ENCODE results near the gene TMEM156. TPM values are rescaled to one million over a fixed set of nuclear protein-coding genes. Genes with fewer than 3 reads are reported as not detected.
"Not testable (repeated sequence)": the region's sequence is repeated elsewhere in the genome, so short reads cannot be mapped to it uniquely, and the experiment has no call there.

TMEM156 gene
- total RNA-seq, 4 donors from 2014 or later = not detected

DNA sequence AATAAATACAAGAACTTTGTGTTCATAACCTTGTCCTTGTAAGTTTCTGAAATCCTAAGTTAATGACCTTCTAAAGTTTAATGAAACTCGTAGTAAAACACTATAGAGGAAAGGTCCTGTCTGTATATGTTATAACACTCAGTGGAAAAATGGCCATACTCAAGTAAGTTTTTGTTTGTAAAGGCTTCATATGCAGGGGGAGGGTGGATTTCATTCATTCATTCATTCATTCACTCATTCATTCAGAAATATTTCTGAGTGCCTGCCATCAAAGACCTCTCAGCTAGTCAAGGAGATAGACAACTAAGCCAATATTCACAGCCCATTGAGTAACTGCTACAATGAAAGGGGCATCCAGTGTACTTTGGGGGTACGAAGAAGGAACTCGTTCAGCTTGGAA lies 6.9 kb upstream of the TMEM156 start:
- no peak for TF ChIP-seq POLR2AphosphoS5 (IDR thresholded peaks at IDR 0.05)
- TF ChIP-seq EP300 (IDR thresholded peaks at IDR 0.05) = no peak
- no peak for TF ChIP-seq POLR2A (IDR thresholded peaks at IDR 0.05)
- TF ChIP-seq, protein P1, sequence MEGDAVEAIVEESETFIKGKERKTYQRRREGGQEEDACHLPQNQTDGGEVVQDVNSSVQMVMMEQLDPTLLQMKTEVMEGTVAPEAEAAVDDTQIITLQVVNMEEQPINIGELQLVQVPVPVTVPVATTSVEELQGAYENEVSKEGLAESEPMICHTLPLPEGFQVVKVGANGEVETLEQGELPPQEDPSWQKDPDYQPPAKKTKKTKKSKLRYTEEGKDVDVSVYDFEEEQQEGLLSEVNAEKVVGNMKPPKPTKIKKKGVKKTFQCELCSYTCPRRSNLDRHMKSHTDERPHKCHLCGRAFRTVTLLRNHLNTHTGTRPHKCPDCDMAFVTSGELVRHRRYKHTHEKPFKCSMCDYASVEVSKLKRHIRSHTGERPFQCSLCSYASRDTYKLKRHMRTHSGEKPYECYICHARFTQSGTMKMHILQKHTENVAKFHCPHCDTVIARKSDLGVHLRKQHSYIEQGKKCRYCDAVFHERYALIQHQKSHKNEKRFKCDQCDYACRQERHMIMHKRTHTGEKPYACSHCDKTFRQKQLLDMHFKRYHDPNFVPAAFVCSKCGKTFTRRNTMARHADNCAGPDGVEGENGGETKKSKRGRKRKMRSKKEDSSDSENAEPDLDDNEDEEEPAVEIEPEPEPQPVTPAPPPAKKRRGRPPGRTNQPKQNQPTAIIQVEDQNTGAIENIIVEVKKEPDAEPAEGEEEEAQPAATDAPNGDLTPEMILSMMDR (IDR thresholded peaks at IDR 0.05) = no peak
- 92 to 100% methylated on average over 3 of the region's 3 CpGs for WGBS, 2 donors (ENCODE audit: low coverage in 1 of 2)

DNA sequence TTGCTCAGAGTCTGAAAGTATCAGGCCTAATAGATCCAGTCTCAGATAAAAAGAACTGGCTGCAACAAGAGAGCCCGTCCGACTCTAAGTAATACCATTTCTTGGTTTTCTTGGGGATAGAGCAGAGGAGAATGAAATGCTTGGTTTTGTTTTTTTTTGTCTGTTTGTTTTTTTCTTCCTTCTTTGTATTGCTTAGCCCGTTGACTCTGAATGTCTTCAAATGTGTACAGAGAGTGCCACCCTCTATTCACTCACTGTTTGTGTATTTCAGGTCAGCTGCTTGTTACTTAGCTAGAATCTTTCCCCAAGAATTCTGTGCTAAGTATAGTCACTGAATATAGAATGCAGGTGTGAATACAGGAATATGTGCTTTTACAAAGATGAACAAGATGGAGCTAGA lies 5.7 kb upstream of the TMEM156 start:
- Histone ChIP-seq H3K4me3 (no peak overlapping the region), H3K27ac (no peak overlapping the region), H3K36me3 (no peaks in the 10 kb centered on the region), H3K4me1 (peaks cover 0 to 9% (median 2%) of the 10 kb centered on the region in 3 donors), H3K27me3 (no peaks in the 10 kb centered on the region), H3K9me3 (no peaks in the 10 kb centered on the region)
- TF ChIP-seq POLR2AphosphoS5 (IDR thresholded peaks at IDR 0.05) (no peak), EP300 (IDR thresholded peaks at IDR 0.05) (no peak)
- TF ChIP-seq, protein P1 (IDR thresholded peaks at IDR 0.05) = no peak
- WGBS, 2 donors (ENCODE audit: low coverage in 1 of 2) = 68 to 82% methylated on average over 3 of the region's 3 CpGs
- no peak for ATAC-seq

More for the DNA sequence above, 6.9 kb upstream of the TMEM156 start:
- Histone ChIP-seq H3K27ac (no peak overlapping the region), H3K27me3 (no peaks in the 10 kb centered on the region), H3K9me3 (no peaks in the 10 kb centered on the region), H3K4me3 (no peak overlapping the region), H3K36me3 (no peaks in the 10 kb centered on the region), H3K4me1 (peaks cover 0 to 20% (median 3%) of the 10 kb centered on the region in 3 donors)
- ATAC-seq = no peak

GRCh38 chr4:39037491-39037825 lies 5.2 kb upstream of the TMEM156 start:
- no peak for ATAC-seq
- TF ChIP-seq, protein P1 (IDR thresholded peaks at IDR 0.05) = no peak
- no peak for TF ChIP-seq EP300 (IDR thresholded peaks at IDR 0.05)
- no peak for TF ChIP-seq POLR2A (IDR thresholded peaks at IDR 0.05)
- TF ChIP-seq POLR2AphosphoS5 (IDR thresholded peaks at IDR 0.05) = no peak
- WGBS, 2 donors (ENCODE audit: low coverage in 1 of 2) = 79% methylated on average over 2 of the region's 4 CpGs; no CpG with 5 or more reads in 1 of the 2 donors
- Histone ChIP-seq H3K4me3 (no peak overlapping the region), H3K4me1 (peaks cover 0 to 4% (median 0%) of the 10 kb centered on the region in 3 donors), H3K27me3 (no peaks in the 10 kb centered on the region), H3K9me3 (no peaks in the 10 kb centered on the region), H3K36me3 (no peaks in the 10 kb centered on the region), H3K27ac (no peak overlapping the region)

DNA sequence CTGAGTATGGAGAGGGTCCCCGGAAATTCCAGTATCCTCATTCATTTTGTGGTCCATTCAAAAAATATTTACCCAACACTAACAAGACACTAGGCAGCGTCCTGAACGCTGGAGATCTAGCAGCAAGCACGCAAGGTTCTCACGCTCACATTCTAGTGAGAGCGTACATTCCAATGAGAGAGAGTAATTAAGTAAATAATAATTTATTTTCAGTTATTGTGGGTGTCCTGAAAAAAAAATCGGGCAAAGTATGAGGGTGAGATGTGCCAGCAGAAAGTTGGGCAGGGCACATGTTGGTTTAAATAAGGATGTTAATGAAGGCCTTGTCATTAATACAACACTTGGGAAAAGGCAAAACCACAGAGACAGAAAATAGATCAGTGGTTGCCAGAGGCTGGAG lies 4.0 kb upstream of the TMEM156 start:
- 90 to 91% methylated on average over 7 of the region's 7 CpGs for WGBS, 2 donors (ENCODE audit: low coverage in 1 of 2)
- no peak overlapping the region for H3K4me3 ChIP-seq
- no peak for ATAC-seq
- no peaks in the 10 kb centered on the region for H3K9me3 ChIP-seq
- TF ChIP-seq POLR2AphosphoS5 (IDR thresholded peaks at IDR 0.05) = no peak
- TF ChIP-seq POLR2A (IDR thresholded peaks at IDR 0.05) = no peak
- no peak for TF ChIP-seq EP300 (IDR thresholded peaks at IDR 0.05)
- TF ChIP-seq, protein P1 (IDR thresholded peaks at IDR 0.05) = no peak
- no peaks in the 10 kb centered on the region for H3K36me3 ChIP-seq
- no peaks in the 10 kb centered on the region for H3K4me1 ChIP-seq
- H3K27me3 ChIP-seq = no peaks in the 10 kb centered on the region
- H3K27ac ChIP-seq = no peak overlapping the region

GRCh38 chr4:39031590-39032020 lies 604 bp downstream of the TMEM156 start:
- H3K36me3 ChIP-seq, H3K4me1 ChIP-seq, H3K27ac ChIP-seq, H3K9me3 ChIP-seq, H3K4me3 ChIP-seq, H3K27me3 ChIP-seq, ATAC-seq: not testable (repeated sequence)
- 83 to 90% methylated on average over 3 to 6 of the region's 6 CpGs for WGBS, 2 donors (ENCODE audit: low coverage in 1 of 2)
